IPS-18a (cell line): ENCODE data around the gene INPP5A.
"Not testable (repeated sequence)": the region's sequence is repeated elsewhere in the genome, so short reads cannot be mapped to it uniquely, and the experiment has no call there.

ENCODE experiments used
- H3K27ac ChIP-seq: one replicate; pipeline ENCODE4 v1.5.1; 2013; ENCODE audit warnings: low read length
- H3K27me3 ChIP-seq: one replicate; pipeline ENCODE4 v1.6.1; 2013; ENCODE audit warnings: mild to moderate bottlenecking, low read length; ENCODE audit not compliant: control insufficient read depth, insufficient read depth
- H3K36me3 ChIP-seq: one replicate; pipeline ENCODE4 v1.6.1; 2013; ENCODE audit warnings: low read depth, low read length; ENCODE audit not compliant: control insufficient read depth
- H3K4me1 ChIP-seq: one replicate; pipeline ENCODE4 v1.6.1; 2013; ENCODE audit warnings: low read depth, low read length; ENCODE audit not compliant: control insufficient read depth
- H3K4me3 ChIP-seq: one replicate; pipeline ENCODE4 v1.5.1; 2013; ENCODE audit warnings: low read length
- H3K9ac ChIP-seq: one replicate; pipeline ENCODE4 v1.6.1; 2013; ENCODE audit warnings: mild to moderate bottlenecking, low read length, moderate library complexity
- H3K9me3 ChIP-seq: one replicate; pipeline ENCODE4 v1.6.1; 2013; ENCODE audit warnings: low read depth, low read length; ENCODE audit not compliant: control insufficient read depth

The INPP5A gene

DNA sequence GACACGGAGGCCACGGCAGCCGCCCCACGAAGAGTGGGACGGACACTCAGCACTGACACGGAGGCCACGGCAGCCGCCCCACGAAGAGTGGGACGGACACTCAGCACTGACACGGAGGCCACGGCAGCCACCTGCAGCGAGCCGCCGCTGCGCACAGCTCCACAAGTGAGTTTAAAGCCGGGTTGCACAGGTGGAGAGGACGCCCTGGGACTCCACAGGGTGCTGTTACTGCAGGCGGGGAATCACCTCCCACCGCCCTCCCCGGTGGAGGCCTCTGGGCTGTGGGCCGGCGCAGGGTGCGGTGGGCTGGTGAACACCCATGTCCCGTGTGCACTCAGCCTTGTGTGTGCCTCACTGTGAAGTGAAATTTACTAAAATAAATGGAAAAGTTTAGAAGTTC, 235.2 kb downstream of the INPP5A start:
- not testable (repeated sequence) for H3K36me3 ChIP-seq, H3K9ac ChIP-seq, H3K27ac ChIP-seq, H3K9me3 ChIP-seq, H3K4me1 ChIP-seq, H3K4me3 ChIP-seq, H3K27me3 ChIP-seq

GRCh38 chr10:132774181-132774901, 236.8 kb downstream of the INPP5A start:
- H3K9me3 ChIP-seq: no peaks in the 10 kb centered on the region
- no peak overlapping the region for H3K27ac ChIP-seq
- no peaks in the 10 kb centered on the region for H3K4me1 ChIP-seq
- no peak overlapping the region for H3K9ac ChIP-seq
- no peaks in the 10 kb centered on the region for H3K27me3 ChIP-seq
- H3K4me3 ChIP-seq: no peak overlapping the region
- no peaks in the 10 kb centered on the region for H3K36me3 ChIP-seq

DNA sequence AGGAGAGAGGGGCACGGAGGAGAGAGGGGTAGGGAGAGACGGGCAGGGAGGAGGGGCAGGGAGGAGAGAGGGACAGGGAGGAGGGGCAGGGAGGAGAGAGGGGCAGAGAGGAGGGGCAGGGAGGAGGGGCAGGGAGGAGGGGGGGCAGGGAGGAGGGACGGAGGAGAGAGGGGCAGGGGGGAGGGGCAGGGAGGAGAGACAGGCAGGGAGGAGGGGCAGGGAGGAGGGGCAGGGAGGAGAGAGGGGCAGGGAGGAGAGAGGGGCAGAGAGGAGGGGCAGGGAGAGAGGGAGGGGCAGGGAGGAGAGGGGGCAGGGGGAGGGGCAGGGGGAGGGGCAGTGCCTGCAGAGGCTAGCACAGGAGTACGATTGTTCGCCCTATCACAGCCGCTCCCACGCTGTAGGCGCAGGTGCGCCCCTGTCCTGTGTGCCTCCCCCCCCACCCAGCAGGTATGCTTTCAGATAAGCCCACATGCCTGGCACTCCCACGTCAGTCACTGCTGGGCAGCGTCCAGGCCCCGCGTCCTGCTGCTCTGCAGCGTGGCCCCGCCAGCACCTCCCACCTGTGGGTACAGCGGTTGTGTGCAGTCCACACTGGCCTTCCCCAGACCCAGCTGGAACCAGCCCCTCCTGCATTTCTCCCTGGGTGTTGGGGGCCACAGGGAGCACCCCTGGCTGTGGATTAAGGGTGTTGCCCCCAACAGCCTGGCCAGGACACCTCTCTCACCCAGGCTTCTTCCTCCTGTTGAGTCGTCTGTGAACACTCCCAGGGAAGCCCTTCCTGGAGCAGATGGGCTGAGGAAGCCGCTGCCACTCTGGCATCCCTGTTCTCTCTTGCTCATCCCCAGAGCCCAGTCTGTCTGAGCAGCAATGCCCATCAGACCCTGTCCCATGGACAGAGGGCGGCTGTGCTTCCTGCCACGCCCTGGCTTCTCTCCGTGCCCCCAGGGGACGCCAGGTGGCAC, 237.6 kb downstream of the INPP5A start:
- Histone ChIP-seq H3K4me1 (no peaks in the 10 kb centered on the region), H3K9ac (no peak overlapping the region), H3K4me3 (no peak overlapping the region), H3K36me3 (no peaks in the 10 kb centered on the region), H3K27ac (no peak overlapping the region), H3K27me3 (no peaks in the 10 kb centered on the region), H3K9me3 (no peaks in the 10 kb centered on the region)

- Histone ChIP-seq H3K4me3 (no peak overlapping the region), H3K27me3 (peaks cover 2% of the 10 kb centered on the region), H3K36me3 (no peaks in the 10 kb centered on the region), H3K4me1 (no peaks in the 10 kb centered on the region), H3K27ac (no peak overlapping the region), H3K9me3 (no peaks in the 10 kb centered on the region), H3K9ac (no peak overlapping the region)
These were observed 238.6 kb downstream of the INPP5A start for GRCh38 chr10:132776186-132776585.

DNA sequence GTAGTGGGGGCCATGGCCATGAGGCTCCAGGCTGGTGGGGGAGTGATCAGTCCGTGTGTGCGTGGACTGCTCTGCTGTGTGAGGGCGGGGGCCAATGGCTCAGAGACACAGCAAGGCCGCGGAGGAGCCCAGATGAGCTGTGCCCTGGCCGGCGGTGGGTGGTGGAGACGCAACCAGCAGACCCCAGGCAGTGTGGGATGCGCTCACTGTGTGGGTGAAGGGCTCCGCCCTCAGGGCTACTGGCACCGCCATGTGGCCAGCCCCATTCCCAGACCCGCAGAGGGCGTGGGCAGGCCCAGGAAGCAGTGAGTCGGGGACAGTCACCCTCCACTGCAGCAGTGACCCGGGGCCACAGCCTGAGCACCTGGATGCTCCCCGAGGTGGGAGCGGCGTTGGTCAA, 239.2 kb downstream of the INPP5A start:
- H3K9ac ChIP-seq: no peak overlapping the region
- H3K4me1 ChIP-seq: no peaks in the 10 kb centered on the region
- H3K4me3 ChIP-seq: no peak overlapping the region
- H3K27ac ChIP-seq: no peak overlapping the region
- H3K9me3 ChIP-seq: no peaks in the 10 kb centered on the region
- H3K36me3 ChIP-seq: no peaks in the 10 kb centered on the region
- H3K27me3 ChIP-seq: peaks cover 8% of the 10 kb centered on the region

DNA sequence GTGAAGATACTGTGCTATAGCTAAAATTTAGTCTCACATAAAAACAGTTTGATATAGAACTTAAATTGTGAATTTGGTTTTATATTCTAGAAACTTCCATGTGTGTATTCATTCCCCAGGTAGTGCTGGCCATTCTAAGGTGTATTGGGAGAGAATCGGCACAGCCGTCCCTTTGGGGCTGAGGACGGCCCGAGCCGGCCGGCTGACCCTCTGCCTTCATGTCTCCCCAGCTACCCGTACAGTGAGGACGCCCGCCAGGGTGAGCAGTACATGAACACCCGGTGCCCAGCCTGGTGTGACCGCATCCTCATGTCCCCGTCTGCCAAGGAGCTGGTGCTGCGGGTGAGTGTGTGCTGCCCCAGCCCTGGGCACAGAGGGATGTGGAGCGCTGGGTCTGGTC, 239.9 kb downstream of the INPP5A start:
- Histone ChIP-seq H3K9me3 (no peaks in the 10 kb centered on the region), H3K4me1 (no peaks in the 10 kb centered on the region), H3K4me3 (no peak overlapping the region), H3K36me3 (no peaks in the 10 kb centered on the region), H3K9ac (no peak overlapping the region), H3K27me3 (peaks cover 15% of the 10 kb centered on the region), H3K27ac (no peak overlapping the region)

- peaks cover 37% of the 10 kb centered on the region for H3K27me3 ChIP-seq
- no peaks in the 10 kb centered on the region for H3K9me3 ChIP-seq
- H3K4me1 ChIP-seq: peaks cover 13% of the 10 kb centered on the region
- no peak overlapping the region for H3K9ac ChIP-seq
- no peaks in the 10 kb centered on the region for H3K36me3 ChIP-seq
- no peak overlapping the region for H3K4me3 ChIP-seq
- H3K27ac ChIP-seq: no peak overlapping the region
These were observed 242.1 kb downstream of the INPP5A start for GRCh38 chr10:132779549-132780294.

DNA sequence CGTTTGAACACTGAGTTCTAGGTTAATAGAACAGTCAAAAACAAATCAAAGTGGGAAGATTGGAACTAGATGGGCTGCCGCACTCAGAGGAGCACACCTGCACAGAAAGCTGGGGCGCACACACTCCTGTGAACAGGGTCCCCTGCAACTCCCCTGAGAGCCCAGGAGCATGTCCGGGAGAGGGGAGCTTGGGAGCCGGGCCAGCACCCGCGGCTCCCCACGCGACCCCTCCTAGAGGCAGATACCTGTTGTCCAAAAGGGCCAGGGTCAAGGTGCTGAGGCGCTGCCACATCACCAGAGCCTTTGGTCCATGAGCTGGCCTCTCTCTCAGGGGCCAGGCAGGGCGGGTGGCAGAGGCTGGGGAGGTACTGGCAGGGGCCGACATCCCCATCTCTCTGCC, 242.8 kb downstream of the INPP5A start:
- Histone ChIP-seq H3K9ac (no peak overlapping the region), H3K27ac (no peak overlapping the region), H3K27me3 (peaks cover 44% of the 10 kb centered on the region), H3K36me3 (no peaks in the 10 kb centered on the region), H3K9me3 (no peaks in the 10 kb centered on the region), H3K4me1 (peaks cover 13% of the 10 kb centered on the region), H3K4me3 (no peak overlapping the region)

- peaks cover 53% of the 10 kb centered on the region for H3K27me3 ChIP-seq
- no peak overlapping the region for H3K27ac ChIP-seq
These were observed 244.0 kb downstream of the INPP5A start for GRCh38 chr10:132781556-132781955.

DNA sequence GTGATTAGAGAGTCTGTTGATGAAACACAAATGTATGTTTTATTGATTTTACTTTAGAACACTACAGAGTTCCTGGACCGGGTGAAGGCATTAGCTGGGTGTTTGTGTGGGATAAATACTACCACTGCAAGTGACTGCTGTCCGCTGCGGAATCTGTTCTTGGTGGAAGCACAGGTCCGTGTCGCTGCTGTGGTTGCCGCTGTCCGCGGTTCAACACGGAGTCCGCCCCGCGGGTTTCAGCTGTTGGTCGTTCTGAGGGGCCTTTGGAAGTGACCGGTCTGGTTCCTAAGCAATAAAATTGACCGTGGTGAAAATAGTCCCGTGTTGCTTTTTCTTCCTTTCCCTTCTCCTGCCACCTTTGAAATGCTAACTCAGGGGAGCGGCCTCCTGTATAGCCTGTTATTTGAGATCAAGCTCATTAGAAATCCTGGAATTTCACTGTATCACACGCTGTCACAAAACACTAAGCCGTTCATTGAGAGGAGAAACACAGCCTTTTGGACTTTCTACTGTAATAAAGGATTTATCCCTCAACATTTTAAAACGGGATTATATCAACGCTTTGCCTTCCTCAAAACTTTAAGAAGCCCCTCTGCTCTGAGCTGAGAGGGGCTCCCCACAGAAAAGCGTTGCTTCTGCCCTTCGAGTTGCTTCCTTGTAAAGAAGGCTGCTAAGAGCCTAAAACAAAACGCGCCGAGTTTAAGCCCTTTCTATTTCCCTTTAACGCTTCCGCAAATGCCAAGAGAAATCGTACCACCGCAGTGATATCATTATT, 245.8 kb downstream of the INPP5A start:
- Histone ChIP-seq H3K4me3 (peak overlapping the region; percentile 27), H3K27me3 (peaks cover 71% of the 10 kb centered on the region), H3K9me3 (no peaks in the 10 kb centered on the region), H3K27ac (no peak overlapping the region), H3K9ac (no peak overlapping the region), H3K36me3 (no peaks in the 10 kb centered on the region), H3K4me1 (peaks cover 13% of the 10 kb centered on the region)

More at GRCh38 chr10:132781556-132781955, 244.0 kb downstream of the INPP5A start:
- Histone ChIP-seq H3K36me3 (no peaks in the 10 kb centered on the region), H3K9ac (no peak overlapping the region), H3K9me3 (no peaks in the 10 kb centered on the region), H3K4me1 (peaks cover 13% of the 10 kb centered on the region), H3K4me3 (no peak overlapping the region)
